ENCODE data around the gene PACRG.

DNA sequence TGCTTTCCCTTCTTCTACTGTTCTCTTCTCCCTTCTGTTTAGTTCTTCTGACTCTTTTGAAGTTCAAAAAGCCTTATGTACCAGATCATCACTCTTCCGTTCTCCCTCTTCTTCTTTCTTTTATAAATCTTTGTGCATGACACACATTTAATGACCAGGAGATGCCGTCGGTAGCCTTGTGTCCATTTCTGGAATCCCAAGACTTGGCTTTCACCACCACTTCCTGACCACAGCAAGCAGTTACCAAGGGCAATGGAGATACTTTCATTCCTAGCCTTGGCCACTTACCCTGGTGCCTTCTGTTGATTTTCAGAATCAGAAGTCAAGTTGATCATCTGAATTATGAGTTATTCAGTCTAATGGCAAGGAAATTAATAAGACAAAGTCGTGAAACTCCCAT, 418.3 kb downstream of the PACRG start:
- TF ChIP-seq, protein P1, sequence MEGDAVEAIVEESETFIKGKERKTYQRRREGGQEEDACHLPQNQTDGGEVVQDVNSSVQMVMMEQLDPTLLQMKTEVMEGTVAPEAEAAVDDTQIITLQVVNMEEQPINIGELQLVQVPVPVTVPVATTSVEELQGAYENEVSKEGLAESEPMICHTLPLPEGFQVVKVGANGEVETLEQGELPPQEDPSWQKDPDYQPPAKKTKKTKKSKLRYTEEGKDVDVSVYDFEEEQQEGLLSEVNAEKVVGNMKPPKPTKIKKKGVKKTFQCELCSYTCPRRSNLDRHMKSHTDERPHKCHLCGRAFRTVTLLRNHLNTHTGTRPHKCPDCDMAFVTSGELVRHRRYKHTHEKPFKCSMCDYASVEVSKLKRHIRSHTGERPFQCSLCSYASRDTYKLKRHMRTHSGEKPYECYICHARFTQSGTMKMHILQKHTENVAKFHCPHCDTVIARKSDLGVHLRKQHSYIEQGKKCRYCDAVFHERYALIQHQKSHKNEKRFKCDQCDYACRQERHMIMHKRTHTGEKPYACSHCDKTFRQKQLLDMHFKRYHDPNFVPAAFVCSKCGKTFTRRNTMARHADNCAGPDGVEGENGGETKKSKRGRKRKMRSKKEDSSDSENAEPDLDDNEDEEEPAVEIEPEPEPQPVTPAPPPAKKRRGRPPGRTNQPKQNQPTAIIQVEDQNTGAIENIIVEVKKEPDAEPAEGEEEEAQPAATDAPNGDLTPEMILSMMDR (IDR thresholded peaks at IDR 0.05) = no peak
- no peak for TF ChIP-seq POLR2A (IDR thresholded peaks at IDR 0.05)
